Pancreas (tissue), 10 donors: ENCODE data around the gene RASL11B. TPM values are rescaled to one million over a fixed set of nuclear protein-coding genes. Genes with fewer than 3 reads are reported as not detected.
A peak's percentile ranks its signal among the peaks of the same experiment; 100 is the strongest.

Experiments
- ATAC-seq, 4 donors: fragments of 200-7000 bp; cut with Tn5 transposase; one replicate each; pipeline versions ENCODE4 v1.8.0 to v1.9.1; 2020; ENCODE audit warnings: mild to moderate bottlenecking in 4 of 4, moderate library complexity in 4 of 4
- DNase-seq, 6 donors: peaks; one replicate each; pipeline ENCODE4 v3.0.0-alpha.2; 2020
- FAIRE-seq: peaks from 2 replicates; lab custom pipeline; 2012; peaks lifted over from hg19 to GRCh38; lab: Jason Lieb, UNC
- H3K27ac ChIP-seq, 4 donors: fragments of 200-600 bp; sonication (generic); 1 replicate in 3 of 4; 2 replicates in 1 of 4; pipeline versions ENCODE4 v1.5.0 to v1.8.0; 2020
- H3K27me3 ChIP-seq, 4 donors: fragments of 200-600 bp; one replicate each; pipeline ENCODE4 v1.8.0; 2021
- H3K36me3 ChIP-seq, 3 donors: fragments of 200-600 bp; sonication (generic) in 1 of 3; one replicate each; pipeline versions ENCODE4 v1.5.0 to v1.8.0; 2020 to 2021
- H3K4me1 ChIP-seq, 3 donors: fragments of 200-600 bp; one replicate each; pipeline ENCODE4 v1.8.0; 2021
- H3K4me3 ChIP-seq, 4 donors: fragments of 200-600 bp; sonication (generic) in 2 of 4; one replicate each; pipeline versions ENCODE4 v1.5.0 to v1.8.0; 2020 to 2021
- H3K9me3 ChIP-seq, 4 donors: fragments of 200-600 bp; one replicate each; pipeline ENCODE4 v1.8.0; 2021
- WGBS, 2 donors: extraction: QIAGEN DNeasy Blood & Tissue Kit; methylation state at CpG; one replicate each; pipeline ENCODE4 v1.1.7; 2013; 5-methylcytosine and 5-hydroxymethylcytosine counted together
- intact Hi-C, 3 donors: fragments of 100-400 bp; cut with DNase I; formaldehyde crosslinking; loops; one replicate each; pipeline versions ENCODE4 v1.11.1 to v1.14.2; 2022
- polyA plus RNA-seq, 2 donors: library from polyadenylated mRNA; stranded (reverse); fragments of 200-250 nt; gene quantifications; one replicate each; pipeline ENCODE4 v1.2.3, GENCODE V29; 2013
- total RNA-seq, 6 donors: library from RNA; stranded (reverse); fragmentation: NEBNext Ultra II Directional in 4 of 6; extraction: Animal tissue kit (Norgen Biotek cat#: 25700) in 4 of 6; gene quantifications; one replicate each; pipeline versions ENCODE4 v1.2.1 to v1.2.4, GENCODE V29; 2021 to 2023
- TF ChIP-seq, protein P1 (sequence below), 4 donors: fragments of 200-600 bp; sonication (generic) in 3 of 4; IDR thresholded peaks; one replicate each; pipeline versions ENCODE4 v1.5.0 to v1.8.0; 2021; ENCODE audit warnings: antibody characterized with exemption in 4 of 4
- donor health status: healthy with polysubstance abuse.
- donor health status: DM: no; HTN: no; CAD: no; lungs with moderate emphysema.
- donor health status: DM: no; HTN: no; CAD: no.
- donor health status: control.
- donor health status: control.
- donor health status: Bipolar disorder and iron deficiency.
- donor health status: DM: yes; HTN: yes; CAD: no.
- donor health status: DM: no; HTN: no; CAD: no.
- donor health status: DM: no; HTN: no; CAD: no.
- donor health status: DM: yes; HTN: yes; CAD: no.

The RASL11B gene
- total and polyA plus RNA-seq, 8 donors, result 0.19 to 2.3 (median 0.66) TPM; not detected in 1

DNA sequence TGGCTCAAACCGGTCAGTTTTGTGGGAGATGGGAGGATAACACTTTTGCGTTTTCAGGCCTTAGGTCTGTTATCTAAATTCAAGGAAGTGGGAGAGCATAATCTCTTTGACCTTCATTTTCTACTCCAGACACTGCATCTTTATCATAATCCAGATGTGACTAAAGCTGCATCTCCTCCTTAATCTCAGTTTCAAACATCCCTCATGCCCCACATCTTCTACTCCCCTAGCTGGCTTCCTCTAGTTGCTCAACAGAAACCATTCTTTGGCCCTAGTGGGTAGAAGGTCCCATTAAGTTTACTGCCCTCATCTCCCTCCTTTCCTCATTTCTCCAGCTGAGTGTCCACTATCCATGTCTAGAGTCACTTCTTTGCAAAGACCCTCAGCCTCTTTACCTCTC, 18.8 kb upstream of the RASL11B start:
- DNase-seq (no peak), ATAC-seq (no peak), FAIRE-seq (no peak)
- H3K27ac ChIP-seq, result no peak overlapping the region
- H3K9me3 ChIP-seq, result no peaks in the 10 kb centered on the region
- TF ChIP-seq, protein P1, sequence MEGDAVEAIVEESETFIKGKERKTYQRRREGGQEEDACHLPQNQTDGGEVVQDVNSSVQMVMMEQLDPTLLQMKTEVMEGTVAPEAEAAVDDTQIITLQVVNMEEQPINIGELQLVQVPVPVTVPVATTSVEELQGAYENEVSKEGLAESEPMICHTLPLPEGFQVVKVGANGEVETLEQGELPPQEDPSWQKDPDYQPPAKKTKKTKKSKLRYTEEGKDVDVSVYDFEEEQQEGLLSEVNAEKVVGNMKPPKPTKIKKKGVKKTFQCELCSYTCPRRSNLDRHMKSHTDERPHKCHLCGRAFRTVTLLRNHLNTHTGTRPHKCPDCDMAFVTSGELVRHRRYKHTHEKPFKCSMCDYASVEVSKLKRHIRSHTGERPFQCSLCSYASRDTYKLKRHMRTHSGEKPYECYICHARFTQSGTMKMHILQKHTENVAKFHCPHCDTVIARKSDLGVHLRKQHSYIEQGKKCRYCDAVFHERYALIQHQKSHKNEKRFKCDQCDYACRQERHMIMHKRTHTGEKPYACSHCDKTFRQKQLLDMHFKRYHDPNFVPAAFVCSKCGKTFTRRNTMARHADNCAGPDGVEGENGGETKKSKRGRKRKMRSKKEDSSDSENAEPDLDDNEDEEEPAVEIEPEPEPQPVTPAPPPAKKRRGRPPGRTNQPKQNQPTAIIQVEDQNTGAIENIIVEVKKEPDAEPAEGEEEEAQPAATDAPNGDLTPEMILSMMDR (IDR thresholded peaks at IDR 0.05), result no peak
- no peaks in the 10 kb centered on the region for H3K36me3 ChIP-seq
- intact Hi-C loops, result no loop called here
- H3K27me3 ChIP-seq, result no peaks in the 10 kb centered on the region
- no peak overlapping the region for H3K4me3 ChIP-seq
- 79 to 94% methylated on average over 2 of the region's 2 CpGs for WGBS, 2 donors
- peaks cover 0 to 14% (median 0%) of the 10 kb centered on the region in 3 donors for H3K4me1 ChIP-seq

DNA sequence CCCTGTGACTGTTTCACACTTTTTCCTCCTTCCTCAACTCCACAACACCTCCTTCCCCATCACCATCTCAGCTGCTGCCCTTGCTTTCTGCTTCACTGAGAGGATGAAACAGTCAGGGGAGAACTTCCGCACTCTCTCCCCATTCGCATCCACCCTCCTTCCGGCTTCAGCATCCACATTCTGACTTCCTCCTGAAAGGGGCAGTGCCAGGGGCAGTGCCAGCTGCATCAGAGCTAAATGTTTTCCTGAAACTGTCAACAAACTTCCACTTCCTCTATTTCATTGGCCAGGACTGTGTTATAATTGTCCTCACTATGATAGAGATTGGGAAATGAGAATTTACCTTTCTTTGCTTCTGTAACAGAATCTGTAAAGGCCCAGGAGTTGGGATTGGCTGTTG, 18.2 kb upstream of the RASL11B start:
- TF ChIP-seq, protein P1 (IDR thresholded peaks at IDR 0.05), result no peak
- ATAC-seq (peak in 2 of 4 donors; percentile 26 to 38), DNase-seq (no peak), FAIRE-seq (no peak)
- Histone ChIP-seq H3K4me3 (no peak overlapping the region), H3K4me1 (peaks cover 0 to 14% (median 0%) of the 10 kb centered on the region in 3 donors), H3K36me3 (no peaks in the 10 kb centered on the region), H3K27ac (no peak overlapping the region), H3K27me3 (no peaks in the 10 kb centered on the region), H3K9me3 (no peaks in the 10 kb centered on the region)
- intact Hi-C loops, result no loop called here
- WGBS, 2 donors, result 86 to 93% methylated on average over 3 of the region's 3 CpGs

DNA sequence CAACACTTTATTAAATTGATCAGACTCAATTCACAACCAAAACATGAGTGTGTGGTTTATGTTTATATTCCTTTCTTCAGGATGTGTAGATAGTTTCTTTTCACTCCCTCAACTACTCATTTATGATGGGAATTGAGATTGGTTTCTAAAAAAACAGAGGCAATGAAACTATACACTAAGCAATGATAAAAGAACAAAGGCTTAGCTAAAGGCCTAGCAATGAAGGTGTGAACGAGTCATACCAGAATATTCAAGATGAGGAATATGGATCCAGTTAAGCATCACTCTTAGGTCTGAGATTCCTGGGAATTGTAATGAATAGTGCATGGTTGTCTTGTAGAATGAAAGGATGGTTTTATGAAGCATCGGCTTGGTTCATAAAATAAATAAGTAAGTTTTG, 17.5 kb upstream of the RASL11B start:
- WGBS, 2 donors, result 92 to 99% methylated on average over 2 of the region's 2 CpGs
- H3K4me3 ChIP-seq, result no peak overlapping the region
- no peaks in the 10 kb centered on the region for H3K27me3 ChIP-seq
- peaks cover 0 to 16% (median 0%) of the 10 kb centered on the region in 3 donors for H3K4me1 ChIP-seq
- ATAC-seq, result no peak
- H3K27ac ChIP-seq, result no peak overlapping the region
- TF ChIP-seq, protein P1 (IDR thresholded peaks at IDR 0.05), result no peak
- H3K36me3 ChIP-seq, result no peaks in the 10 kb centered on the region
- no peak for DNase-seq
- no peaks in the 10 kb centered on the region for H3K9me3 ChIP-seq
- intact Hi-C loops, result no loop called here
- FAIRE-seq, result no peak

DNA sequence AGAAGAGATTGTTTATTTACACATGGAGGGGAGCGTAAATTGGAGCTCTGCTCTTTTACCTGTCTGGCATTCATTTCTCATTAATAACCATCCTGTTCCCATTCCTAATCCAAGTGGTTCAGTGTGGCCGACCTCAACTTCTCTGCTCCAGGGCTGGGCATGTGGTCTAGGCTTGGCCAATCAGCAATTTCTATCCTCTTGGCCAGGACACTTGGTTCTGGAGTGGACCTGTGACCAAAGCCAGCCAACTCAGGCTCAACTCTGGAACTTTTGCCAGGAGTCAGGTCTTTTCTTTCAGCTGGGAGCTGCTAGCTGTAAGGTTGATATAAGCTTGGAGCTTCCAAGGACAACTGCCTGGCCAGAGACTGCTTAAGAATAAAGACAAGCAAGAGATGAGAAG, 15.6 kb upstream of the RASL11B start:
- Histone ChIP-seq H3K27ac (no peak overlapping the region), H3K4me1 (peaks cover 0 to 11% (median 0%) of the 10 kb centered on the region in 3 donors), H3K9me3 (no peaks in the 10 kb centered on the region), H3K36me3 (no peaks in the 10 kb centered on the region), H3K27me3 (no peaks in the 10 kb centered on the region), H3K4me3 (no peak overlapping the region)
- ATAC-seq, result no peak
- no peak for FAIRE-seq
- intact Hi-C loops, result no loop called here
- 69% methylated on average over 2 of the region's 2 CpGs for WGBS, 2 donors
- no peak for DNase-seq
- TF ChIP-seq, protein P1 (IDR thresholded peaks at IDR 0.05), result no peak

DNA sequence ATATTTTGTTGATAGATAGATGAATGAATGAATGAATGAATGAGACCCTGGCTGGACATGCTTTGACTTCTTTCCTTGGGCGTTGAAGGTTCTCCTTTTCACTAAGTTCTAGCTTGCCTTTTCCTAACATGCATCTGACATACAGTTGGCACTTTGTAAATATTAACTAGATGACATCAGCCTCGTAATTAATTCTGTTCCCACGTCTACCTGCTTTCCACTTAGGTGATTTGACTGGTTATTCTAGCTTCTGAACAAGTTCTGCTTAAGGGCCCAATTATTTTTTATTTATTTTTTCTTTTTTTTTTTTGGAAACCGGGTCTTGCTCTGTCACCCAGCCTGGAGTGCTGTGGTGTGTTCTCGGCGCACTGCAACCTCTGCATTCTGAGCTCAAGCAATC, 13.9 kb upstream of the RASL11B start:
- TF ChIP-seq, protein P1 (IDR thresholded peaks at IDR 0.05), result no peak
- H3K9me3 ChIP-seq, result no peaks in the 10 kb centered on the region
- H3K4me3 ChIP-seq, result no peak overlapping the region
- ATAC-seq (peak; percentile 87 to 91 (median 90)), FAIRE-seq (no peak), DNase-seq (no peak)
- peaks cover 0 to 9% (median 0%) of the 10 kb centered on the region in 3 donors for H3K4me1 ChIP-seq
- no peaks in the 10 kb centered on the region for H3K27me3 ChIP-seq
- H3K27ac ChIP-seq, result peak overlapping the region in 3 of 4 donors; percentile 6 to 66 (median 11)
- intact Hi-C loops, result no loop called here
- no peaks in the 10 kb centered on the region for H3K36me3 ChIP-seq
- 26 to 38% methylated on average over 6 of the region's 6 CpGs for WGBS, 2 donors
